SK-N-SH (cell line): ENCODE data around the gene MAP3K7. TPM values are rescaled to one million over a fixed set of nuclear protein-coding genes. Genes with fewer than 3 reads are reported as not detected.

ENCODE experiments used
- CTCF ChIA-PET: fragments of 300-600, 350-600 bp; formaldehyde crosslinking; extraction: SDS; loops from one replicate; lab custom pipeline; 2021; lab: Yijun Ruan, JAX
- POLR2A ChIA-PET: fragments of 350-600 bp; sonication (Branson Sonifier 250); formaldehyde crosslinking; extraction: SDS; loops from one replicate; lab custom pipeline; 2020; ENCODE audit warnings: antibody characterized with exemption, inconsistent platforms; lab: Yijun Ruan, JAX
- DNase-seq: peaks from one replicate; pipeline ENCODE4 v3.0.0; 2012
- H2AFZ ChIP-seq: fragments of 200-600 bp; sonication (generic); 2 replicates; pipeline ENCODE4 v1.8.1; 2016; ENCODE audit warnings: antibody characterized with exemption, mild to moderate bottlenecking, low read depth
- H3F3A ChIP-seq: fragments of 200-600 bp; sonication (generic); replicated peaks from 2 replicates; pipeline ENCODE3; 2016; ENCODE audit warnings: antibody characterized with exemption, mild to moderate bottlenecking; ENCODE audit not compliant: insufficient read depth
- H3K27ac ChIP-seq, 2 experiments: fragments of 200-500 bp in 1 of 2; fragments of 200-600 bp in 1 of 2; sonication (Bioruptor generic) in 1 of 2; sonication (generic), shearing (Covaris generic) in 1 of 2; 2 replicates each; pipeline versions ENCODE4 v1.5.1 to v1.6.1; 2014 to 2016; ENCODE audit warnings: low read depth in 2 of 2, inconsistent platforms in 1 of 2, low read length in 1 of 2, mild to moderate bottlenecking in 1 of 2, mixed read lengths in 1 of 2
- H3K27me3 ChIP-seq: fragments of 200-600 bp; sonication (generic), shearing (Covaris generic); 2 replicates; pipeline ENCODE4 v1.6.1; 2016; ENCODE audit warnings: mixed run types; ENCODE audit not compliant: insufficient read depth
- H3K36me3 ChIP-seq, 2 experiments: fragments of 200-500 bp in 1 of 2; fragments of 200-600 bp in 1 of 2; sonication (Bioruptor generic) in 1 of 2; sonication (generic) in 1 of 2; replicated peaks in 1 of 2; 2 replicates each; pipeline versions ENCODE3 to v1.5.1; 2014 to 2016; ENCODE audit warnings: low read length in 1 of 2, mild to moderate bottlenecking in 1 of 2; ENCODE audit not compliant: insufficient read depth in 2 of 2, control insufficient read depth in 1 of 2
- H3K4me1 ChIP-seq, 2 experiments: fragments of 200-500 bp in 1 of 2; fragments of 200-600 bp in 1 of 2; sonication (Bioruptor generic) in 1 of 2; sonication (generic), shearing (Covaris generic) in 1 of 2; 2 replicates each; pipeline versions ENCODE4 v1.5.1 to v1.6.1; 2014 to 2016; ENCODE audit warnings: low read depth in 1 of 2, low read length in 1 of 2, mixed run types in 1 of 2; ENCODE audit not compliant: insufficient read depth in 2 of 2, control insufficient read depth in 1 of 2
- H3K4me2 ChIP-seq: fragments of 200-600 bp; sonication (generic), shearing (Covaris generic); 2 replicates; pipeline ENCODE4 v1.6.1; 2017; ENCODE audit warnings: mixed run types
- H3K4me3 ChIP-seq, 2 experiments: fragments of 200-500 bp in 1 of 2; fragments of 200-600 bp in 1 of 2; sonication (Bioruptor generic) in 1 of 2; sonication (generic), shearing (Covaris generic) in 1 of 2; 2 replicates each; pipeline versions ENCODE4 v1.5.1 to v1.8.1; 2014 to 2016; ENCODE audit warnings: low read depth in 2 of 2, inconsistent platforms in 1 of 2, low read length in 1 of 2, mild to moderate bottlenecking in 1 of 2, mixed read lengths in 1 of 2, moderate library complexity in 1 of 2
- H3K79me2 ChIP-seq: fragments of 200-600 bp; sonication (generic); 2 replicates; pipeline ENCODE4 v1.8.1; 2017; ENCODE audit warnings: mild to moderate bottlenecking; ENCODE audit not compliant: insufficient read depth
- H3K9ac ChIP-seq: fragments of 200-600 bp; sonication (generic); 2 replicates; pipeline ENCODE4 v1.6.1; 2017; ENCODE audit warnings: mixed run types
- H3K9me2 ChIP-seq: fragments of 200-600 bp; sonication (generic); 2 replicates; pipeline ENCODE4 v1.6.1; 2017; ENCODE audit warnings: mixed run types
- H3K9me3 ChIP-seq: fragments of 200-600 bp; sonication (generic); 2 replicates; pipeline ENCODE4 v1.6.1; 2017; ENCODE audit warnings: mixed run types, mild to moderate bottlenecking, moderate library complexity
- H4K20me1 ChIP-seq: fragments of 200-600 bp; sonication (generic); 2 replicates; pipeline ENCODE4 v1.6.1; 2017; ENCODE audit warnings: mild to moderate bottlenecking, mixed run types; ENCODE audit not compliant: insufficient read depth
- CHD2 ChIP-seq: fragments of 150-350 bp; IDR thresholded peaks from 2 replicates; pipeline ENCODE4 v1.6.1; 2018; ENCODE audit warnings: low read length; ENCODE audit not compliant: partially characterized antibody
- ELF1 ChIP-seq: IDR thresholded peaks from 2 replicates; pipeline ENCODE4 v1.4.0; 2012
- EP300 ChIP-seq, 2 experiments: IDR thresholded peaks; 2 replicates each; pipeline versions ENCODE4 v1.4.0 to v1.6.1; 2012; ENCODE audit warnings: borderline replicate concordance in 1 of 2, low read depth in 1 of 2, low read length in 1 of 2
- FOSL2 ChIP-seq: IDR thresholded peaks from 2 replicates; pipeline ENCODE4 v1.4.0; 2012; ENCODE audit warnings: low read depth, mild to moderate bottlenecking, moderate library complexity, borderline replicate concordance
- GATA2 ChIP-seq: sonication (generic); formaldehyde crosslinking; IDR thresholded peaks from 2 replicates; pipeline ENCODE4 v1.5.0; 2020; ENCODE audit warnings: mild to moderate bottlenecking, missing genetic modification reagents
- JUND ChIP-seq: IDR thresholded peaks from 2 replicates; pipeline ENCODE4 v1.4.0; 2012
- NFIC ChIP-seq: IDR thresholded peaks from 2 replicates; pipeline ENCODE4 v1.4.0; 2012; ENCODE audit warnings: borderline replicate concordance
- NRF1 ChIP-seq: IDR thresholded peaks from 2 replicates; pipeline ENCODE4 v1.6.1; 2012; ENCODE audit warnings: low read depth, mild to moderate bottlenecking, low read length
- RAD21 ChIP-seq: IDR thresholded peaks from 2 replicates; pipeline ENCODE4 v1.6.1; 2012; ENCODE audit warnings: mild to moderate bottlenecking, low read length
- RCOR1 ChIP-seq: fragments of 150-350 bp; IDR thresholded peaks from 2 replicates; pipeline ENCODE4 v1.6.1; 2017; ENCODE audit warnings: antibody characterized with exemption, low read length
- REST ChIP-seq: IDR thresholded peaks from 2 replicates; pipeline ENCODE4 v1.6.1; 2012; ENCODE audit warnings: mild to moderate bottlenecking, low read depth, low read length, moderate library complexity
- SMC3 ChIP-seq: IDR thresholded peaks from 2 replicates; pipeline ENCODE4 v1.6.1; 2012; ENCODE audit warnings: low read depth, low read length, improper control_type of control experiment
- TCF12 ChIP-seq: IDR thresholded peaks from 2 replicates; pipeline ENCODE4 v1.4.0; 2012
- YY1 ChIP-seq: IDR thresholded peaks from 2 replicates; pipeline ENCODE4 v1.4.0; 2012; ENCODE audit warnings: low read depth, mild to moderate bottlenecking
- WGBS: methylation state at CpG from one replicate; pipeline ENCODE4 v1.1.6; 2017; ENCODE audit warnings: low lambda C conversion rate; 5-methylcytosine and 5-hydroxymethylcytosine counted together
- polyA plus RNA-seq, 3 experiments: library from polyadenylated mRNA; depleted of rRNA; stranded (reverse); fragments of >200 nt; gene quantifications; 2 replicates each; pipeline ENCODE4 v1.2.3, GENCODE V29; 2012

Gene MAP3K7
- polyA plus RNA-seq, 1 of the 3 experiments (the other 2 are of a cell fraction), result 21.1 TPM

- no peaks in the 10 kb centered on the region for H3K9me3 ChIP-seq
- peak; percentile 35 for DNase-seq
- WGBS, result 21% methylated on average over 1 of the region's 1 CpG
These were observed 118.0 kb downstream of the MAP3K7 start for GRCh38 chr6:90468859-90469258.

GRCh38 chr6:90468080-90468479 is 118.8 kb downstream of the MAP3K7 start:
- Histone ChIP-seq H3K36me3 (no peaks in the 10 kb centered on the region), H3K4me2 (no peak overlapping the region), H4K20me1 (no peaks in the 10 kb centered on the region), H3K9me3 (no peaks in the 10 kb centered on the region), H3K4me1 (peaks cover 0 to 4% of the 10 kb centered on the region in 2 experiments; a peak in 2 of 4 replicates), H2AFZ (no peak overlapping the region), H3K27ac (no peak overlapping the region), H3F3A (no peaks in the 10 kb centered on the region), H3K79me2 (no peaks in the 10 kb centered on the region), H3K9ac (no peak overlapping the region), H3K27me3 (no peaks in the 10 kb centered on the region), H3K4me3 (no peak overlapping the region), H3K9me2 (no peaks in the 10 kb centered on the region)
- CTCF ChIA-PET, result no interaction called here
- WGBS, result 86% methylated on average over 7 of the region's 7 CpGs
- TF ChIP-seq RAD21 (no peak), FOSL2 (peak; percentile 44; the same call in 1 of the 2 replicates), JUND (peak; percentile 12; the same call in 1 of the 2 replicates)
- no peak for DNase-seq
- POLR2A ChIA-PET, result no interaction called here

More at GRCh38 chr6:90468859-90469258, 118.0 kb downstream of the MAP3K7 start:
- Histone ChIP-seq H3K9me2 (no peaks in the 10 kb centered on the region), H3K79me2 (no peaks in the 10 kb centered on the region), H3K4me2 (no peak overlapping the region), H3K4me3 (no peak overlapping the region), H3F3A (no peaks in the 10 kb centered on the region), H3K27me3 (no peaks in the 10 kb centered on the region), H3K9ac (no peak overlapping the region), H2AFZ (no peak overlapping the region), H3K27ac (peak overlapping the region in 1 of 2 experiments; percentile 28; a peak in 1 of 4 replicates), H3K4me1 (peaks cover 0 to 4% of the 10 kb centered on the region in 2 experiments; a peak in 2 of 4 replicates), H4K20me1 (no peaks in the 10 kb centered on the region), H3K36me3 (no peaks in the 10 kb centered on the region)
- ChIA-PET POLR2A (no interaction called here), CTCF (interaction anchor here (1.4 to 2.7 kb wide), 4 partner anchors 10 to 528 kb away, joined by 4 to 12 read pairs (median 10); no protein-coding TSS in a partner anchor)
- TF ChIP-seq NFIC (no peak), CHD2 (peak; percentile 38), EP300 (IDR thresholded peaks at IDR 0.05; ENCODE audit: borderline replicate concordance in 1 of 2, low read depth in 1 of 2, low read length in 1 of 2) (peak in 1 of 2 experiments; percentile 69; a peak in 1 of 4 replicates), ELF1 (no peak), SMC3 (no peak), FOSL2 (no peak), YY1 (no peak), NRF1 (no peak), TCF12 (no peak), REST (no peak), RCOR1 (peak; percentile 84; the same call in 1 of the 2 replicates), GATA2 (CRISPR knock-in tag) (peak; percentile 66)
